Measurements from ENCODE around the gene RGS17.

RGS17 gene

DNA sequence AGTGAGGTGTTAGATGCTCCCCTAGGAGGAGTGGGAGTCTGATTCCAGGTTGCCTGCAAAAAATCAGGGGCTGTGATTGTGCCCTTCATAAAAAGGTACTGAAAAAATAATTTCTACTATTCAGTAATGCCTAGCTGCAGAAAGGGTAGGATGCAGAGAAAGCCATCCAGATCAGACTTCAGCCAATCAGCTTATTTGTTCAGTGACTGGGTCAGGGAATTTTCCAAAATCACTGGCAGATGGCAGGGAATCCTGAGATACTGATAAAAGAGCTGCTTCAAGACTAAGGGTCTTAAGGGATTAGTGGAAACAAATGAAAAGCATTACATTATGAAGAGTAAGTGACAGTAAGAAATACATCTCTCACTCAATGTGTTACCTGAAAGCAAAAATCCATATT, 85.8 kb downstream of the RGS17 start:
- H3K9me3 ChIP-seq (ENCODE audit: control insufficient read depth, low read length) = no peaks in the 10 kb centered on the region
- H3K9ac ChIP-seq (ENCODE audit: low read length) = no peak overlapping the region
- no peaks in the 10 kb centered on the region for H3K36me3 ChIP-seq (ENCODE audit: control insufficient read depth, insufficient read depth, low read length)
- no peaks in the 10 kb centered on the region for H3K27me3 ChIP-seq (ENCODE audit: control insufficient read depth, insufficient read depth, low read length)
- H3K4me3 ChIP-seq (ENCODE audit: low read length) = no peak overlapping the region
- H3K4me1 ChIP-seq (ENCODE audit: control insufficient read depth, insufficient read depth, low read length) = no peaks in the 10 kb centered on the region

DNA sequence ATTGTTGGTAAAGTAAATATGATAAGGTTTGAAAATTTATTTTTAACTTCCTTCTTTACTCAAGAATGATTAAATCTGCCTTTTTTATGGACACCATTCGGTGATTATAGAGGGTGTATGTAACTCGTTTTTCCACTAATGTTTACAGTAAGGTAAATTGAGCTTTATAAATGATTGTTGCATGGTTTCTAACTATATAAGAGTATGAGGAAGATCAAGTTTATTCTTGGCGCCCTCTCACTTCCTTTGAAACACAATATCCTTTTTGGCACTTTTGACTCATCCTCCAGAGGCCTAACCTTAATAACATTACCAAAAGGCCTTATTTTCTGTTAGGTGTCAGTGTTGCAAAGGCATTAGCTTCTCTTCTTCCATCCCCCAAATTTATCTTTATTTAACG, 86.8 kb downstream of the RGS17 start:
- no peak overlapping the region for H3K9ac ChIP-seq (ENCODE audit: low read length)
- no peaks in the 10 kb centered on the region for H3K36me3 ChIP-seq (ENCODE audit: control insufficient read depth, insufficient read depth, low read length)
- H3K27me3 ChIP-seq (ENCODE audit: control insufficient read depth, insufficient read depth, low read length) = no peaks in the 10 kb centered on the region
- no peaks in the 10 kb centered on the region for H3K9me3 ChIP-seq (ENCODE audit: control insufficient read depth, low read length)
- H3K4me1 ChIP-seq (ENCODE audit: control insufficient read depth, insufficient read depth, low read length) = no peaks in the 10 kb centered on the region
- no peak overlapping the region for H3K4me3 ChIP-seq (ENCODE audit: low read length)

- no peaks in the 10 kb centered on the region for H3K4me1 ChIP-seq (ENCODE audit: control insufficient read depth, insufficient read depth, low read length)
- H3K36me3 ChIP-seq (ENCODE audit: control insufficient read depth, insufficient read depth, low read length) = no peaks in the 10 kb centered on the region
- H3K9ac ChIP-seq (ENCODE audit: low read length) = no peak overlapping the region
- H3K4me3 ChIP-seq (ENCODE audit: low read length) = no peak overlapping the region
- no peaks in the 10 kb centered on the region for H3K9me3 ChIP-seq (ENCODE audit: control insufficient read depth, low read length)
- H3K27me3 ChIP-seq (ENCODE audit: control insufficient read depth, insufficient read depth, low read length) = no peaks in the 10 kb centered on the region
Observed at GRCh38 chr6:153043719-153044118, 87.4 kb downstream of the RGS17 start.

DNA sequence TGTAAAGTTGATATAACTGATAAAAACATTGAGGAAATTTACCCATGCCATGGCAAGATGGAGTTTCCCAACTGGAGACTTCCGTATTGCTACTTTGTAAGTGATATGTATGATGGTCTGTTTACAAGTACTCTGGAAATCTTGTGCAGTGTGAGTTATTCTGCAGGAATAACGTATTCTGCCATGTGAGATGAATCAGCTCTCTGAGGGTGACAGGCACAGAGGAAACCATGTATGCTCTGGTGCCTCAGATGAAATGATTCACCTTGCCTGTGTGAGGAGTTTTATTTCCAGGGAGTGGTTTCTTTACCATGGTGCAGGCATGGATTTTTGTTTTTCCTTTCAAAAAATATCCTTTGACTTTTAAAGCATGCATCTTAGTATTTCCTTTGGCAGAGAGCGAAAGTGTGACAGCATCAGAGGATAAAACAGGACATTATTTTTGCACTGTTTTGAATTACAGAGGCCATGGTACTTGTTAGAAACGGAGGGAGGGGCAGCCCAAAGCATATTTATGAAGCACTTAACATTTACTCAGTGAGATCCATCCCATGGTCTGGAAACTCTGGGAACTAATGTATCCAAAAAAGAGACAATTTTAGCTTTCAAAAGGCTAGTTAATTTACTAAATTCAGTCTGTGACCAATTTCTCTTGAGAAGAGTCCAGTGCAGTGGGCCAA, 92.6 kb downstream of the RGS17 start:
- H3K27me3 ChIP-seq (ENCODE audit: control insufficient read depth, insufficient read depth, low read length) = no peaks in the 10 kb centered on the region
- no peak overlapping the region for H3K9ac ChIP-seq (ENCODE audit: low read length)
- H3K4me3 ChIP-seq (ENCODE audit: low read length) = no peak overlapping the region
- no peaks in the 10 kb centered on the region for H3K36me3 ChIP-seq (ENCODE audit: control insufficient read depth, insufficient read depth, low read length)
- H3K9me3 ChIP-seq (ENCODE audit: control insufficient read depth, low read length) = no peaks in the 10 kb centered on the region
- H3K4me1 ChIP-seq (ENCODE audit: control insufficient read depth, insufficient read depth, low read length) = no peaks in the 10 kb centered on the region

DNA sequence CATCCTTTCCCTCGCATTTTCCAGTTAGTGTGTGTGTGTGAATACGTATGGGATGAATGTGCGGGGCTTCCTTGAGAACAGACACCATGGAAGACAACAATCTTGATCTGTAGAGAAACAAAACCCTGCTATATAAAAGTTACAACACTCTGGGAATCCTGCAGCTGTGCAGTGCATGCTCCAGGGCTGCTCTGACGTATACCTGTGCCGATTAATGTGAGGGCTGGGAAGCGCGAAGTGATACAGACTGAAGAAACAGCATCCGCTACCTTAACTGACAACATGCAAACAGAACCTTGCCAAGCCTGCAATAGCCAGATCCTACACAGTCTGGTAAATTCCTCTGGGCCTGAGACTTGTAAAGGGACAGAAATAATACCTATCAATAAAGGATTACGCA, 96.9 kb downstream of the RGS17 start:
- Histone ChIP-seq H3K4me1 (ENCODE audit: control insufficient read depth, insufficient read depth, low read length) (no peaks in the 10 kb centered on the region), H3K9me3 (ENCODE audit: control insufficient read depth, low read length) (no peaks in the 10 kb centered on the region), H3K27me3 (ENCODE audit: control insufficient read depth, insufficient read depth, low read length) (no peaks in the 10 kb centered on the region), H3K4me3 (ENCODE audit: low read length) (no peak overlapping the region), H3K36me3 (ENCODE audit: control insufficient read depth, insufficient read depth, low read length) (no peaks in the 10 kb centered on the region), H3K9ac (ENCODE audit: low read length) (no peak overlapping the region)

DNA sequence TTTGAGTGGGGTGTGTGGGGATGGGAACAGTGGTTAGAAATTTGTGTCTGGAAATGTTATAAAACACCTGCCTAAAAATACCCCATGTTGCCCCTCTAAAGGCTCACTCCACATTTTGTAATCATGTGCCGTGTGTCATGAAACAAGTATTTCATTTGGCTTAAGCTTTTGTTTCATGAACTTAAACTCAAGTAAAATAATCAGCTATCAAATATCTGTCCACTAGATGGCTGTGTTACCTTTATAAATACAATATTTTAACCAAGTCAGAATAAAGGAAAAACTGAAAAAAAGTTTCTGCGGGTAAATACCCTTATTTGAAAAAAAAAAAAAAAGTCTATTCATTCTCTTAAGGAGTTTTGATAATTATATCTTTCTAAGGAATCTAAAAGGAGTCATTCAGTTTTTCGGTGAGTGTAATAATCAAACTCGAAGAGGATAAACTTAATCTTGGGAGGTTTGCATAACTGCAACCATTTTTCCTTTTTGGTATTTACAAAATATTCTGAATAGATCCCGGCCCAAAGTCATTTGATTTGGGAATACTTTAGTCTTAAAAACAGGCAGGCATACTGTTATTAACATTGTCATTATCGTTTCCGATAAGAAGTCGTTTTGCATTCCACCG, 98.7 kb downstream of the RGS17 start:
- no peaks in the 10 kb centered on the region for H3K36me3 ChIP-seq (ENCODE audit: control insufficient read depth, insufficient read depth, low read length)
- H3K4me3 ChIP-seq (ENCODE audit: low read length) = no peak overlapping the region
- H3K9ac ChIP-seq (ENCODE audit: low read length) = no peak overlapping the region
- no peaks in the 10 kb centered on the region for H3K27me3 ChIP-seq (ENCODE audit: control insufficient read depth, insufficient read depth, low read length)
- H3K4me1 ChIP-seq (ENCODE audit: control insufficient read depth, insufficient read depth, low read length) = no peaks in the 10 kb centered on the region
- no peaks in the 10 kb centered on the region for H3K9me3 ChIP-seq (ENCODE audit: control insufficient read depth, low read length)

DNA sequence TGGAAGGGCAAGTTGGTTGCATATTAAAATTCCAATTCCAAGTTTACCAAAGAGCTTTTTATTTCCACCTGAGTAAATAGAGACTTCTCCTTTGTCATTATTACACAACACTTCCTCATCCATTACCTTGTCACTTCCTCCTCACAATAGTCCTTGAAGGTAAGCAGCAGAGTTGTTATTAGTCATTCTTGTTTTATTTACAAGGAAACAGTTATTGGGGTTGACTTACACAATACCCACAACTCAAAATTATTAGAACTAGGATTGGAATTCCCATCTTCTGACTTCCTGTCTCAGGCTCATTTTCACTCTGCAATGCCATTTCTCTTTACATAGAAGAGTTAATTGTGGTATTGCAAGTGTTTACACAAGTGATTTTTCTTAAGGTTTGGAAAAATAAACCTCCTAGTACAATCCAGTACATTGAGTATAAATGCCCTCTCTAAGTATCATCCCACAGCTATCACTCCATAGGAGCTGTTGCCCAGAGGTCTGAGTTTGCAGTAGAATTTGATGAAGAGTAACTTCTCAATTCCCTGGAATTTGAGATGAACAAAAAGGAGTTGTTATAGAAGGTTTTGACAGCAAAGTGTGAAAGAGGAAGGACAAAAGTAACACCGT, 99.6 kb downstream of the RGS17 start:
- Histone ChIP-seq H3K9ac (ENCODE audit: low read length) (no peak overlapping the region), H3K36me3 (ENCODE audit: control insufficient read depth, insufficient read depth, low read length) (no peaks in the 10 kb centered on the region), H3K9me3 (ENCODE audit: control insufficient read depth, low read length) (no peaks in the 10 kb centered on the region), H3K4me1 (ENCODE audit: control insufficient read depth, insufficient read depth, low read length) (no peaks in the 10 kb centered on the region), H3K27me3 (ENCODE audit: control insufficient read depth, insufficient read depth, low read length) (no peaks in the 10 kb centered on the region), H3K4me3 (ENCODE audit: low read length) (no peak overlapping the region)

DNA sequence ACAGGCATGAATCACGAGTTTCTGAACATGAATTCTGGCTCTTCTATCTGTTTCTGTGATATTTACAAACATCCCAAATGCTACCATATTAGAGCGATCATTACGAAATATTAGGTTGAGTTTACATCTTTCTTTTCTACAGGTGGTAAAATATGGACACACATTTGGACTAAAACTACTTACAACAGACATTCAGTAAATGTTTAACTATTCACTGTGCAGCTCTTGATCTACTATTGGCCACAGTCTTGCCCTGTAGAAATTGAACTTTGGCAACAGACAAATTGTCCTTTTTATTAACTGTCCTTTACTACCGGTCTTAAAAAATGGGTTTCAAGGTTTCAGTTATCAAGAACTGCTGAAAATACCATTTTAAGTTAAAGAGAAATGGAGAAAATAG, 102.1 kb downstream of the RGS17 start:
- no peaks in the 10 kb centered on the region for H3K9me3 ChIP-seq (ENCODE audit: control insufficient read depth, low read length)
- no peaks in the 10 kb centered on the region for H3K36me3 ChIP-seq (ENCODE audit: control insufficient read depth, insufficient read depth, low read length)
- no peak overlapping the region for H3K9ac ChIP-seq (ENCODE audit: low read length)
- no peaks in the 10 kb centered on the region for H3K27me3 ChIP-seq (ENCODE audit: control insufficient read depth, insufficient read depth, low read length)
- no peaks in the 10 kb centered on the region for H3K4me1 ChIP-seq (ENCODE audit: control insufficient read depth, insufficient read depth, low read length)
- H3K4me3 ChIP-seq (ENCODE audit: low read length) = no peak overlapping the region

DNA sequence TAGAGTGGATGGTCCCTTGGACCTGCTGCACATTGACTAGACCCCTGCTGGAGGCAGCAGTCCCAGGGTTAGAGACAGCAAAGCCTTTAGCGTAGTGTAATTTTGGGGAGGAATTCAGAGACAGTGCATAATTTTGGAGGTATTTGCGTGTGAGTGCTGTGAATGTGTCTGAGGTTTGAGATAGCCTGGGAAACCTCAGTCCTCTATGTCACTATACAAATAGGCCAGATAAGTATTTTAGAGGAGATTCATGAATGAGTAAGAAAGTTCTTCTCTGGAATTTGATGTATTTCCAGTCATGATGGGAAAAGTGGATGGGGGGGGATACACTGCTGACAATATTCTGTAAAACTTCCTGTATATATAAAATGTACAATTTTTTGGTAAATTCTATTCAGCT, 102.8 kb downstream of the RGS17 start:
- H3K27me3 ChIP-seq (ENCODE audit: control insufficient read depth, insufficient read depth, low read length) = no peaks in the 10 kb centered on the region
- H3K9me3 ChIP-seq (ENCODE audit: control insufficient read depth, low read length) = no peaks in the 10 kb centered on the region
- no peaks in the 10 kb centered on the region for H3K4me1 ChIP-seq (ENCODE audit: control insufficient read depth, insufficient read depth, low read length)
- no peak overlapping the region for H3K9ac ChIP-seq (ENCODE audit: low read length)
- no peak overlapping the region for H3K4me3 ChIP-seq (ENCODE audit: low read length)
- H3K36me3 ChIP-seq (ENCODE audit: control insufficient read depth, insufficient read depth, low read length) = no peaks in the 10 kb centered on the region

GRCh38 chr6:153027480-153027879, 103.6 kb downstream of the RGS17 start:
- Histone ChIP-seq H3K9me3 (ENCODE audit: control insufficient read depth, low read length) (no peaks in the 10 kb centered on the region), H3K36me3 (ENCODE audit: control insufficient read depth, insufficient read depth, low read length) (no peaks in the 10 kb centered on the region)

DNA sequence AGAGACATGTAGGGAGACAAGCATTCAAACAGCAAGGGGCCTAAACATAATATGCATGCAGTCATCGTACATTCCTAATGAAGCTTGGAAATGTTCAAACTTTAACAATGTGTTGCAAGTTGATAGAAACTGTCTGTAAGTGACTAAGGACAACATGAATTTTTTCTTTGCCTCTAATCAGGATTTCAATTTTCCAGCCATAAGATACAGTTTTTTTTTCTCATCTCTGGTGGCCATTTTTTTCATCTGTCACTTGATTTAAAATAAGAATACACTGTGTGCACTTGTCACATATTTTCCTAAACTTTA, 106.4 kb downstream of the RGS17 start:
- Histone ChIP-seq H3K9ac (ENCODE audit: low read length) (no peak overlapping the region), H3K9me3 (ENCODE audit: control insufficient read depth, low read length) (no peaks in the 10 kb centered on the region), H3K4me3 (ENCODE audit: low read length) (no peak overlapping the region), H3K4me1 (ENCODE audit: control insufficient read depth, insufficient read depth, low read length) (no peaks in the 10 kb centered on the region), H3K36me3 (ENCODE audit: control insufficient read depth, insufficient read depth, low read length) (no peaks in the 10 kb centered on the region), H3K27me3 (ENCODE audit: control insufficient read depth, insufficient read depth, low read length) (no peaks in the 10 kb centered on the region)

More at GRCh38 chr6:153027480-153027879, 103.6 kb downstream of the RGS17 start:
- Histone ChIP-seq H3K4me3 (ENCODE audit: low read length) (no peak overlapping the region), H3K9ac (ENCODE audit: low read length) (no peak overlapping the region), H3K4me1 (ENCODE audit: control insufficient read depth, insufficient read depth, low read length) (no peaks in the 10 kb centered on the region), H3K27me3 (ENCODE audit: control insufficient read depth, insufficient read depth, low read length) (no peaks in the 10 kb centered on the region)

GRCh38 chr6:153023977-153024708, 106.9 kb downstream of the RGS17 start:
- no peaks in the 10 kb centered on the region for H3K9me3 ChIP-seq (ENCODE audit: control insufficient read depth, low read length)
- no peaks in the 10 kb centered on the region for H3K27me3 ChIP-seq (ENCODE audit: control insufficient read depth, insufficient read depth, low read length)
- H3K4me1 ChIP-seq (ENCODE audit: control insufficient read depth, insufficient read depth, low read length) = no peaks in the 10 kb centered on the region
- no peaks in the 10 kb centered on the region for H3K36me3 ChIP-seq (ENCODE audit: control insufficient read depth, insufficient read depth, low read length)
- no peak overlapping the region for H3K4me3 ChIP-seq (ENCODE audit: low read length)
- no peak overlapping the region for H3K9ac ChIP-seq (ENCODE audit: low read length)

All from mucosa of stomach (tissue), 1 donor.